Endothelial cell of umbilical vein (primary cell): Measurements from ENCODE around the gene TOX4. TPM values are rescaled to one million over a fixed set of nuclear protein-coding genes. Genes with fewer than 3 reads are reported as not detected.

Experiments used
- BruUV-seq: library from RNA; stranded (reverse); fragments of 400-500 nt; replicated peaks from 2 replicates; lab custom pipeline; 2021; lab: Mats Ljungman, UMichigan
- CTCF ChIA-PET: fragments of 300-600, 350-600 bp; sonication (Branson Sonifier 250); formaldehyde crosslinking; loops from one replicate; lab custom pipeline; 2021; ENCODE audit warnings: antibody characterized with exemption, inconsistent platforms; lab: Charles Lee
- POLR2A ChIA-PET: fragments of 300-600, 350-600 bp; sonication (Branson Sonifier 250); formaldehyde crosslinking; loops from one replicate; lab custom pipeline; 2021; ENCODE audit warnings: antibody characterized with exemption, inconsistent platforms; lab: Charles Lee
- DNase-seq: peaks from one replicate; pipeline ENCODE4 v3.0.0-alpha.2; 2011; ENCODE audit warnings: low read depth, low spot score
- FAIRE-seq: peaks from 2 replicates; lab custom pipeline; 2011; peaks lifted over from hg19 to GRCh38; lab: Jason Lieb, UNC
- H2AFZ ChIP-seq: 2 replicates; pipeline ENCODE4 v1.6.0; 2012; ENCODE audit warnings: low read depth, low read length, control low read depth, inconsistent platforms
- H3K27ac ChIP-seq: 2 replicates; pipeline ENCODE4 v1.5.1; 2011; ENCODE audit warnings: low read depth, mild to moderate bottlenecking, control low read depth, low read length, moderate library complexity; ENCODE audit not compliant: insufficient read depth
- H3K27me3 ChIP-seq, 2 experiments: 2 replicates each; pipeline versions ENCODE4 v1.6.0 to v1.6.1; 2011; ENCODE audit warnings: low read length in 2 of 2, mixed read lengths in 1 of 2; ENCODE audit not compliant: control insufficient read depth in 2 of 2, insufficient read depth in 2 of 2
- H3K36me3 ChIP-seq, 2 experiments: 2 replicates in 1 of 2; 3 replicates in 1 of 2; pipeline ENCODE4 v1.5.1; 2011; ENCODE audit warnings: low read length in 2 of 2, mild to moderate bottlenecking in 1 of 2, moderate library complexity in 1 of 2; ENCODE audit not compliant: control insufficient read depth in 2 of 2, insufficient read depth in 2 of 2; ENCODE audit errors: extremely low read depth in 1 of 2
- H3K4me1 ChIP-seq: 3 replicates; pipeline ENCODE4 v1.5.1; 2011; ENCODE audit warnings: mild to moderate bottlenecking, low read length; ENCODE audit not compliant: control insufficient read depth, insufficient read depth; ENCODE audit errors: extremely low read depth
- H3K4me2 ChIP-seq: 2 replicates; pipeline ENCODE4 v1.6.1; 2011; ENCODE audit warnings: low read length, control low read depth, mixed read lengths; ENCODE audit not compliant: insufficient read depth
- H3K4me3 ChIP-seq, 3 experiments: fragments of 200-600 bp in 1 of 3; sonication (generic), shearing (Covaris generic) in 1 of 3; replicated peaks in 1 of 3; 2 replicates each; pipeline ENCODE4 v1.5.1; 2011 to 2016; ENCODE audit warnings: control low read depth in 3 of 3, low read length in 3 of 3, mild to moderate bottlenecking in 2 of 3, inconsistent platforms in 1 of 3, low read depth in 1 of 3, moderate library complexity in 1 of 3; ENCODE audit not compliant: insufficient read depth in 1 of 3
- H3K79me2 ChIP-seq: 2 replicates; pipeline ENCODE4 v1.6.0; 2012; ENCODE audit warnings: low read length, inconsistent platforms; ENCODE audit not compliant: control insufficient read depth, insufficient read depth
- H3K9ac ChIP-seq: replicated peaks from 2 replicates; pipeline ENCODE3; 2011; ENCODE audit warnings: low read length, control low read depth; ENCODE audit not compliant: insufficient read depth; ENCODE audit errors: extremely low read depth
- H3K9me1 ChIP-seq: replicated peaks from 3 replicates; pipeline ENCODE4 v1.6.0; 2011; ENCODE audit warnings: mild to moderate bottlenecking, low read length; ENCODE audit not compliant: control insufficient read depth, insufficient read depth; ENCODE audit errors: extremely low read depth
- H3K9me3 ChIP-seq: replicated peaks from 2 replicates; pipeline ENCODE4 v1.5.1; 2012; ENCODE audit warnings: low read length, inconsistent platforms; ENCODE audit not compliant: control insufficient read depth, insufficient read depth
- H4K20me1 ChIP-seq: replicated peaks from 2 replicates; pipeline ENCODE3; 2011; ENCODE audit warnings: mild to moderate bottlenecking, low read length; ENCODE audit not compliant: control insufficient read depth, insufficient read depth; ENCODE audit errors: extremely low read depth
- EZH2 ChIP-seq: IDR thresholded peaks from 2 replicates; pipeline ENCODE4 v1.6.1; 2012; ENCODE audit warnings: borderline replicate concordance, low read depth, mild to moderate bottlenecking, moderate library complexity, low read length, inconsistent platforms; ENCODE audit not compliant: severe bottlenecking
- FOS ChIP-seq: IDR thresholded peaks from 2 replicates; pipeline ENCODE4 v1.6.1; 2011; ENCODE audit warnings: mild to moderate bottlenecking, low read length, moderate library complexity, borderline replicate concordance; ENCODE audit not compliant: insufficient read depth
- GATA2 ChIP-seq: IDR thresholded peaks from 2 replicates; pipeline ENCODE4 v1.7.0; 2011; ENCODE audit warnings: low read depth, mild to moderate bottlenecking, moderate library complexity, mixed read lengths, low read length; ENCODE audit not compliant: insufficient read length, insufficient read depth
- JUN ChIP-seq: IDR thresholded peaks from 2 replicates; pipeline ENCODE4 v1.6.1; 2011; ENCODE audit warnings: borderline replicate concordance, low read depth; ENCODE audit not compliant: insufficient read length, insufficient read depth
- MYC ChIP-seq: IDR thresholded peaks from one replicate; pipeline ENCODE4 v1.6.1; 2011; ENCODE audit warnings: mild to moderate bottlenecking, low read depth, low read length
- POLR2A ChIP-seq: IDR thresholded peaks from 2 replicates; pipeline ENCODE4 v1.6.1; 2012; ENCODE audit warnings: low read depth, mild to moderate bottlenecking, control low read depth, low read length
- POLR2AphosphoS5 ChIP-seq: IDR thresholded peaks from 2 replicates; pipeline ENCODE4 v1.6.1; 2012; ENCODE audit warnings: low read depth, mild to moderate bottlenecking, control low read depth, low read length, moderate library complexity; ENCODE audit not compliant: insufficient read depth
- dilution Hi-C: fragments of 300-500 bp; cut with MboI; formaldehyde crosslinking; loops from one replicate; pipeline ENCODE4 v1.15.0; 2019; ENCODE audit warnings: low sequenced_read_pairs; ENCODE audit not compliant: extremely low pct_ligation_motif_present
- intact Hi-C: fragments of 100-400 bp; cut with micrococcal nuclease; formaldehyde crosslinking; loops from one replicate; pipeline ENCODE4 v1.10.0; 2022
- polyA plus RNA-seq, 4 experiments: library from polyadenylated mRNA; depleted of rRNA in 3 of 4; stranded (reverse) in 3 of 4; unstranded in 1 of 4; fragments of >200 nt; gene quantifications; 2 replicates each; pipeline versions ENCODE4 v1.2.1 to v1.2.3, GENCODE V29; 2011 to 2012; ENCODE audit warnings: missing spikeins in 1 of 4
- total RNA-seq: library from RNA; stranded (reverse); gene quantifications from 2 replicates; pipeline ENCODE4 v1.2.3, GENCODE V29; 2021
- TF ChIP-seq, protein P1 (sequence below): IDR thresholded peaks from 2 replicates; pipeline ENCODE4 v1.6.1; 2011; ENCODE audit not compliant: insufficient read depth, insufficient read length
- TF ChIP-seq, protein P2 (sequence below), 2 donors: IDR thresholded peaks; 1 replicate in 1 of 2; 2 replicates in 1 of 2; pipeline ENCODE4 v1.5.1; 2011; ENCODE audit warnings: low read length in 2 of 2, mild to moderate bottlenecking in 2 of 2, moderate library complexity in 2 of 2, control low read depth in 1 of 2, inconsistent platforms in 1 of 2, low read depth in 1 of 2; ENCODE audit not compliant: insufficient read depth in 1 of 2; ENCODE audit errors: extremely low read depth in 1 of 2

The TOX4 gene
- total and polyA plus RNA-seq, 2 donors (not counting 3 experiments of a cell fraction or from before 2014, with no cell fraction given), result 67.4 to 78.4 TPM

DNA sequence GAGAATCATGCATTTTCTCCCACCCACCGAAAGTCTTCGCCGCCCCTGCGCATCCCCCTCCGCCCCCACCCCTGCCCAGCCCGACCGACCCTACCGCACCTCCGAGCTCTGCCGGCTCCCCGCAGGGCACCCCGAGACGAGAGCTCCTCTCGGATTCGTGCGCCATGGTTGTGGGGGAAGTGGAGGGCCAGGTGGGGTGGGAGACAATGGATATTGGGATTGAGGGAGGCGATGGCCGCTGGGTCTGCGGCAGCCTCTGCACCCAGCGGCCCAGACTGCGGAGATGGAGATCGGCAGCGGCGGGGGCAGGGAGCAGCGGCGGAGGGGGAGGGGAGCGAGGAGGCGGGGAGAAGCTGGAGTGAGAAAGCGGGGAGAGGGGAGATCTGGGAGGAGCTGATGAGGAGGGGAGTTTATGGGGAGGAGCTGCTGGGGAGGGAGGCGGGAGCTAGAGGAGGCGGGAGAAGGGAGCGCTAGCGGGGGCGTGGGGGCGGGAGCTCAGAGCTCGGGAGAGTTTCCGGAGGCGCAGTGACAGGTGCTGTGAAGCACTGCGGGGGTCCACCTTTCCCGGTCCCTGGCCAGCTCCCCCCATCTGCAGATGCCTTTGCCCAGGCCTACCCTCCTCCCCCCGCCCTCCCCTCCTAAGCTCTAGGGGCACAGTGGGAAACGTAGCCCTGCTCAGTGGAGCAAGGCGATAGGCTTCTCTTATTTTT is 49.1 kb downstream of the TOX4 start, which contains the start of gene SALL2:
SALL2 (minus strand) TSS at position 385 of the 710 bp plus-strand sequence; CDS start at position 166, 219 bp downstream.
- Histone ChIP-seq H3K27ac (no peak within 1 kb of the TSS), H2AFZ (peak within 1 kb of the TSS; percentile 88), H3K9me1 (no peaks in the 10 kb centered on the region), H3K4me3 (peak within 1 kb of the TSS; percentile 32 to 80 (median 67)), H3K4me2 (peak within 1 kb of the TSS; percentile 55), H3K4me1 (peaks cover 3% of the 10 kb centered on the region), H3K36me3 (no peaks in the 10 kb centered on the region), H3K9me3 (no peaks in the 10 kb centered on the region), H4K20me1 (no peaks in the 10 kb centered on the region), H3K9ac (peak within 1 kb of the TSS; percentile 29), H3K79me2 (no peaks in the 10 kb centered on the region), H3K27me3 (peaks cover 20 to 21% of the 10 kb centered on the region in 2 experiments)
- dilution Hi-C loops (no loop called here), intact Hi-C loops (loop anchor here (1.0 kb wide), 1 partner anchor 15 kb away; the partner anchor contains the start of gene METTL3)
- ChIA-PET POLR2A (interaction anchor here (0.6 to 1.9 kb wide), 2 partner anchors 15 to 306 kb away, joined by 6 to 19 read pairs; partner anchors contain the start of gene METTL3), CTCF (interaction anchor here (0.9 to 3.1 kb wide), 5 partner anchors 12 to 30 kb away, joined by 3 to 28 read pairs (median 8); partner anchors contain the start of gene METTL3)
- BruUV-seq, result no TSS peak
- DNase-seq (peak; percentile 63), FAIRE-seq (peak; percentile 59)
- TF ChIP-seq, protein P1, sequence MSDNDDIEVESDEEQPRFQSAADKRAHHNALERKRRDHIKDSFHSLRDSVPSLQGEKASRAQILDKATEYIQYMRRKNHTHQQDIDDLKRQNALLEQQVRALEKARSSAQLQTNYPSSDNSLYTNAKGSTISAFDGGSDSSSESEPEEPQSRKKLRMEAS, result no peak
- TF ChIP-seq EZH2 (no peak), POLR2AphosphoS5 (no peak), POLR2A (no peak), FOS (no peak), GATA2 (no peak), JUN (no peak), MYC (no peak)
- TF ChIP-seq, protein P2, sequence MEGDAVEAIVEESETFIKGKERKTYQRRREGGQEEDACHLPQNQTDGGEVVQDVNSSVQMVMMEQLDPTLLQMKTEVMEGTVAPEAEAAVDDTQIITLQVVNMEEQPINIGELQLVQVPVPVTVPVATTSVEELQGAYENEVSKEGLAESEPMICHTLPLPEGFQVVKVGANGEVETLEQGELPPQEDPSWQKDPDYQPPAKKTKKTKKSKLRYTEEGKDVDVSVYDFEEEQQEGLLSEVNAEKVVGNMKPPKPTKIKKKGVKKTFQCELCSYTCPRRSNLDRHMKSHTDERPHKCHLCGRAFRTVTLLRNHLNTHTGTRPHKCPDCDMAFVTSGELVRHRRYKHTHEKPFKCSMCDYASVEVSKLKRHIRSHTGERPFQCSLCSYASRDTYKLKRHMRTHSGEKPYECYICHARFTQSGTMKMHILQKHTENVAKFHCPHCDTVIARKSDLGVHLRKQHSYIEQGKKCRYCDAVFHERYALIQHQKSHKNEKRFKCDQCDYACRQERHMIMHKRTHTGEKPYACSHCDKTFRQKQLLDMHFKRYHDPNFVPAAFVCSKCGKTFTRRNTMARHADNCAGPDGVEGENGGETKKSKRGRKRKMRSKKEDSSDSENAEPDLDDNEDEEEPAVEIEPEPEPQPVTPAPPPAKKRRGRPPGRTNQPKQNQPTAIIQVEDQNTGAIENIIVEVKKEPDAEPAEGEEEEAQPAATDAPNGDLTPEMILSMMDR (IDR thresholded peaks at IDR 0.05; ENCODE audit: extremely low read depth in 1 of 2, insufficient read depth in 1 of 2, low read depth in 1 of 2, low read length in 2 of 2), result no peak
